H1 (cell line): ENCODE data around the gene GAGE12H. TPM values are rescaled to one million over a fixed set of nuclear protein-coding genes. Genes with fewer than 3 reads are reported as not detected.

ENCODE experiments used
- BCL11A ChIP-seq, 2 experiments: IDR thresholded peaks; one replicate each; pipeline ENCODE4 v1.6.1; 2011; ENCODE audit warnings: low read depth in 2 of 2, low read length in 2 of 2, mild to moderate bottlenecking in 2 of 2
- CHD1 ChIP-seq: IDR thresholded peaks from 2 replicates; pipeline ENCODE4 v1.6.1; 2012; ENCODE audit warnings: low read depth, low read length, improper control_type of control experiment
- GABPA ChIP-seq: IDR thresholded peaks from 2 replicates; pipeline ENCODE4 v1.6.1; 2011; ENCODE audit warnings: mild to moderate bottlenecking, low read length, moderate library complexity, borderline replicate concordance; ENCODE audit not compliant: insufficient read depth
- SIX5 ChIP-seq: IDR thresholded peaks from 2 replicates; pipeline ENCODE4 v1.6.1; 2011; ENCODE audit warnings: mild to moderate bottlenecking, low read depth, low read length
- polyA plus RNA-seq, 7 experiments: library from polyadenylated mRNA; depleted of rRNA in 3 of 7; stranded (reverse) in 5 of 7; unstranded in 2 of 7; fragments of >200 nt in 5 of 7; fragments of 200-250 nt in 2 of 7; gene quantifications; 1 replicate in 5 of 7; 2 replicates in 1 of 7; 4 replicates in 1 of 7; pipeline versions ENCODE4 v1.2.1 to v1.2.3, GENCODE V29; 2011 to 2013; ENCODE audit warnings: missing spikeins in 2 of 7, mixed read lengths in 2 of 7
- total RNA-seq: library from RNA; stranded (reverse); fragmentation: NEBNext Ultra II Directional; extraction: Animal tissue kit (Norgen Biotek cat#: 25700); gene quantifications from 2 replicates; pipeline ENCODE4 v1.2.1, GENCODE V29; 2021
- TF ChIP-seq, protein P1 (sequence below): fragments of 300-600 bp; sonication (generic); IDR thresholded peaks from 2 replicates; pipeline ENCODE4 v1.7.1; 2012; ENCODE audit warnings: low read length, moderate library complexity, mild to moderate bottlenecking, inconsistent platforms; ENCODE audit not compliant: insufficient replicate concordance
- TF ChIP-seq, protein P2 (sequence below): IDR thresholded peaks from 2 replicates; pipeline ENCODE4 v1.6.1; 2011; ENCODE audit warnings: low read length, improper control_type of control experiment

GAGE12H gene
- total and polyA plus RNA-seq, 2 of the 8 experiments (the other 6 are each of a cell fraction or from before 2014, with no cell fraction given), result not detected

DNA sequence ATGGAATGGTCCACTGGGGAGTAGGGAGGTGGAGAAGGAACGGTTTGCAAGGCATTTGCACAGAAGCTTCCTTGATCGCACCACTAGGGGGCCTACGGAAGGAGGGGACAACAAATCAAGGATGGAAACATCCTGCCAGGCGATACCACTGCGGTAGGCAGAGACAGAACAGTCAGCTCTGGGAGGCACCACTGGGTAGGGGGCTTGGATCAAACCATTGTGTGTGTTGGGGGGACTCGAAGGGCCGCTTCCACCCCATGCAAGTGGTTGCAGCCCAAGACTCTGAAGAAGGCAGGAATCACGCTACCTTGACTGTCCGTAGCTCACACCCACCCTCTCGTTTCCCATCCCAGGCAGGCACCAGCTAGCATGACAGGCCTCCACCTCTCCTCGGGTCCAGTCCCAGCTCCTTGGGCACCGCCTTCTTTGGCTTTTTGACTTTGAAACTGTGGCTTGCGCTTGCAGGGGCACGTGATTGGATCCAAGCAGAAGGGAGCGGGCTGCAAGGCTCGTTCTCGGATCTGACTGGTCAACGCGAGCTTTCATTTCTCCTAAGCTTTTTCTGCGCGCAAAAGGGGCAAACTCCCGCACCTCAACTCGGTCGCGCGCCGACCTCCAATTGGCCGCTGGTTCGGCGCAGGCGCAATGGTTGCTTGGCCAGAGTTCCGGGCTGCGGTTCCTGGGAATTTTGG lies 47.5 kb downstream of the GAGE12H start (continued):
- TF ChIP-seq, protein P1, sequence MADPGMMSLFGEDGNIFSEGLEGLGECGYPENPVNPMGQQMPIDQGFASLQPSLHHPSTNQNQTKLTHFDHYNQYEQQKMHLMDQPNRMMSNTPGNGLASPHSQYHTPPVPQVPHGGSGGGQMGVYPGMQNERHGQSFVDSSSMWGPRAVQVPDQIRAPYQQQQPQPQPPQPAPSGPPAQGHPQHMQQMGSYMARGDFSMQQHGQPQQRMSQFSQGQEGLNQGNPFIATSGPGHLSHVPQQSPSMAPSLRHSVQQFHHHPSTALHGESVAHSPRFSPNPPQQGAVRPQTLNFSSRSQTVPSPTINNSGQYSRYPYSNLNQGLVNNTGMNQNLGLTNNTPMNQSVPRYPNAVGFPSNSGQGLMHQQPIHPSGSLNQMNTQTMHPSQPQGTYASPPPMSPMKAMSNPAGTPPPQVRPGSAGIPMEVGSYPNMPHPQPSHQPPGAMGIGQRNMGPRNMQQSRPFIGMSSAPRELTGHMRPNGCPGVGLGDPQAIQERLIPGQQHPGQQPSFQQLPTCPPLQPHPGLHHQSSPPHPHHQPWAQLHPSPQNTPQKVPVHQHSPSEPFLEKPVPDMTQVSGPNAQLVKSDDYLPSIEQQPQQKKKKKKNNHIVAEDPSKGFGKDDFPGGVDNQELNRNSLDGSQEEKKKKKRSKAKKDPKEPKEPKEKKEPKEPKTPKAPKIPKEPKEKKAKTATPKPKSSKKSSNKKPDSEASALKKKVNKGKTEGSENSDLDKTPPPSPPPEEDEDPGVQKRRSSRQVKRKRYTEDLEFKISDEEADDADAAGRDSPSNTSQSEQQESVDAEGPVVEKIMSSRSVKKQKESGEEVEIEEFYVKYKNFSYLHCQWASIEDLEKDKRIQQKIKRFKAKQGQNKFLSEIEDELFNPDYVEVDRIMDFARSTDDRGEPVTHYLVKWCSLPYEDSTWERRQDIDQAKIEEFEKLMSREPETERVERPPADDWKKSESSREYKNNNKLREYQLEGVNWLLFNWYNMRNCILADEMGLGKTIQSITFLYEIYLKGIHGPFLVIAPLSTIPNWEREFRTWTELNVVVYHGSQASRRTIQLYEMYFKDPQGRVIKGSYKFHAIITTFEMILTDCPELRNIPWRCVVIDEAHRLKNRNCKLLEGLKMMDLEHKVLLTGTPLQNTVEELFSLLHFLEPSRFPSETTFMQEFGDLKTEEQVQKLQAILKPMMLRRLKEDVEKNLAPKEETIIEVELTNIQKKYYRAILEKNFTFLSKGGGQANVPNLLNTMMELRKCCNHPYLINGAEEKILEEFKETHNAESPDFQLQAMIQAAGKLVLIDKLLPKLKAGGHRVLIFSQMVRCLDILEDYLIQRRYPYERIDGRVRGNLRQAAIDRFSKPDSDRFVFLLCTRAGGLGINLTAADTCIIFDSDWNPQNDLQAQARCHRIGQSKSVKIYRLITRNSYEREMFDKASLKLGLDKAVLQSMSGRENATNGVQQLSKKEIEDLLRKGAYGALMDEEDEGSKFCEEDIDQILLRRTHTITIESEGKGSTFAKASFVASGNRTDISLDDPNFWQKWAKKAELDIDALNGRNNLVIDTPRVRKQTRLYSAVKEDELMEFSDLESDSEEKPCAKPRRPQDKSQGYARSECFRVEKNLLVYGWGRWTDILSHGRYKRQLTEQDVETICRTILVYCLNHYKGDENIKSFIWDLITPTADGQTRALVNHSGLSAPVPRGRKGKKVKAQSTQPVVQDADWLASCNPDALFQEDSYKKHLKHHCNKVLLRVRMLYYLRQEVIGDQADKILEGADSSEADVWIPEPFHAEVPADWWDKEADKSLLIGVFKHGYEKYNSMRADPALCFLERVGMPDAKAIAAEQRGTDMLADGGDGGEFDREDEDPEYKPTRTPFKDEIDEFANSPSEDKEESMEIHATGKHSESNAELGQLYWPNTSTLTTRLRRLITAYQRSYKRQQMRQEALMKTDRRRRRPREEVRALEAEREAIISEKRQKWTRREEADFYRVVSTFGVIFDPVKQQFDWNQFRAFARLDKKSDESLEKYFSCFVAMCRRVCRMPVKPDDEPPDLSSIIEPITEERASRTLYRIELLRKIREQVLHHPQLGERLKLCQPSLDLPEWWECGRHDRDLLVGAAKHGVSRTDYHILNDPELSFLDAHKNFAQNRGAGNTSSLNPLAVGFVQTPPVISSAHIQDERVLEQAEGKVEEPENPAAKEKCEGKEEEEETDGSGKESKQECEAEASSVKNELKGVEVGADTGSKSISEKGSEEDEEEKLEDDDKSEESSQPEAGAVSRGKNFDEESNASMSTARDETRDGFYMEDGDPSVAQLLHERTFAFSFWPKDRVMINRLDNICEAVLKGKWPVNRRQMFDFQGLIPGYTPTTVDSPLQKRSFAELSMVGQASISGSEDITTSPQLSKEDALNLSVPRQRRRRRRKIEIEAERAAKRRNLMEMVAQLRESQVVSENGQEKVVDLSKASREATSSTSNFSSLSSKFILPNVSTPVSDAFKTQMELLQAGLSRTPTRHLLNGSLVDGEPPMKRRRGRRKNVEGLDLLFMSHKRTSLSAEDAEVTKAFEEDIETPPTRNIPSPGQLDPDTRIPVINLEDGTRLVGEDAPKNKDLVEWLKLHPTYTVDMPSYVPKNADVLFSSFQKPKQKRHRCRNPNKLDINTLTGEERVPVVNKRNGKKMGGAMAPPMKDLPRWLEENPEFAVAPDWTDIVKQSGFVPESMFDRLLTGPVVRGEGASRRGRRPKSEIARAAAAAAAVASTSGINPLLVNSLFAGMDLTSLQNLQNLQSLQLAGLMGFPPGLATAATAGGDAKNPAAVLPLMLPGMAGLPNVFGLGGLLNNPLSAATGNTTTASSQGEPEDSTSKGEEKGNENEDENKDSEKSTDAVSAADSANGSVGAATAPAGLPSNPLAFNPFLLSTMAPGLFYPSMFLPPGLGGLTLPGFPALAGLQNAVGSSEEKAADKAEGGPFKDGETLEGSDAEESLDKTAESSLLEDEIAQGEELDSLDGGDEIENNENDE, result no peak
- TF ChIP-seq BCL11A (IDR thresholded peaks at IDR 0.05; ENCODE audit: low read depth in 2 of 2, low read length in 2 of 2) (no peak), CHD1 (peak; percentile 69; the same call in 1 of the 2 replicates), SIX5 (0 out of 2 replicates have a peak, but pooled peaks have one; percentile 17), GABPA (no peak)
- TF ChIP-seq, protein P2, sequence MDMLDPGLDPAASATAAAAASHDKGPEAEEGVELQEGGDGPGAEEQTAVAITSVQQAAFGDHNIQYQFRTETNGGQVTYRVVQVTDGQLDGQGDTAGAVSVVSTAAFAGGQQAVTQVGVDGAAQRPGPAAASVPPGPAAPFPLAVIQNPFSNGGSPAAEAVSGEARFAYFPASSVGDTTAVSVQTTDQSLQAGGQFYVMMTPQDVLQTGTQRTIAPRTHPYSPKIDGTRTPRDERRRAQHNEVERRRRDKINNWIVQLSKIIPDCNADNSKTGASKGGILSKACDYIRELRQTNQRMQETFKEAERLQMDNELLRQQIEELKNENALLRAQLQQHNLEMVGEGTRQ, result no peak
